Endothelial cell of umbilical vein (primary cell): Measurements from ENCODE around the gene ZNF154. TPM values are rescaled to one million over a fixed set of nuclear protein-coding genes. Genes with fewer than 3 reads are reported as not detected.
A peak's percentile ranks its signal among the peaks of the same experiment; 100 is the strongest.

ENCODE experiments used
- BruUV-seq: library from RNA; stranded (reverse); fragments of 400-500 nt; replicated peaks from 2 replicates; lab custom pipeline; 2021; lab: Mats Ljungman, UMichigan
- CTCF ChIA-PET: fragments of 300-600, 350-600 bp; sonication (Branson Sonifier 250); formaldehyde crosslinking; loops from one replicate; lab custom pipeline; 2021; ENCODE audit warnings: antibody characterized with exemption, inconsistent platforms; lab: Charles Lee
- POLR2A ChIA-PET: fragments of 300-600, 350-600 bp; sonication (Branson Sonifier 250); formaldehyde crosslinking; loops from one replicate; lab custom pipeline; 2021; ENCODE audit warnings: antibody characterized with exemption, inconsistent platforms; lab: Charles Lee
- DNase-seq: peaks from one replicate; pipeline ENCODE4 v3.0.0-alpha.2; 2011; ENCODE audit warnings: low read depth, low spot score
- FAIRE-seq: peaks from 2 replicates; lab custom pipeline; 2011; peaks lifted over from hg19 to GRCh38; lab: Jason Lieb, UNC
- H2AFZ ChIP-seq: 2 replicates; pipeline ENCODE4 v1.6.0; 2012; ENCODE audit warnings: low read depth, low read length, control low read depth, inconsistent platforms
- H3K27ac ChIP-seq: 2 replicates; pipeline ENCODE4 v1.5.1; 2011; ENCODE audit warnings: low read depth, mild to moderate bottlenecking, control low read depth, low read length, moderate library complexity; ENCODE audit not compliant: insufficient read depth
- H3K27me3 ChIP-seq, 2 experiments: 2 replicates each; pipeline versions ENCODE4 v1.6.0 to v1.6.1; 2011; ENCODE audit warnings: low read length in 2 of 2, mixed read lengths in 1 of 2; ENCODE audit not compliant: control insufficient read depth in 2 of 2, insufficient read depth in 2 of 2
- H3K36me3 ChIP-seq, 2 experiments: 2 replicates in 1 of 2; 3 replicates in 1 of 2; pipeline ENCODE4 v1.5.1; 2011; ENCODE audit warnings: low read length in 2 of 2, mild to moderate bottlenecking in 1 of 2, moderate library complexity in 1 of 2; ENCODE audit not compliant: control insufficient read depth in 2 of 2, insufficient read depth in 2 of 2; ENCODE audit errors: extremely low read depth in 1 of 2
- H3K4me1 ChIP-seq: 3 replicates; pipeline ENCODE4 v1.5.1; 2011; ENCODE audit warnings: mild to moderate bottlenecking, low read length; ENCODE audit not compliant: control insufficient read depth, insufficient read depth; ENCODE audit errors: extremely low read depth
- H3K4me2 ChIP-seq: 2 replicates; pipeline ENCODE4 v1.6.1; 2011; ENCODE audit warnings: low read length, control low read depth, mixed read lengths; ENCODE audit not compliant: insufficient read depth
- H3K4me3 ChIP-seq, 3 experiments: fragments of 200-600 bp in 1 of 3; sonication (generic), shearing (Covaris generic) in 1 of 3; replicated peaks in 1 of 3; 2 replicates each; pipeline ENCODE4 v1.5.1; 2011 to 2016; ENCODE audit warnings: control low read depth in 3 of 3, low read length in 3 of 3, mild to moderate bottlenecking in 2 of 3, inconsistent platforms in 1 of 3, low read depth in 1 of 3, moderate library complexity in 1 of 3; ENCODE audit not compliant: insufficient read depth in 1 of 3
- H3K79me2 ChIP-seq: 2 replicates; pipeline ENCODE4 v1.6.0; 2012; ENCODE audit warnings: low read length, inconsistent platforms; ENCODE audit not compliant: control insufficient read depth, insufficient read depth
- H3K9ac ChIP-seq: replicated peaks from 2 replicates; pipeline ENCODE3; 2011; ENCODE audit warnings: low read length, control low read depth; ENCODE audit not compliant: insufficient read depth; ENCODE audit errors: extremely low read depth
- H3K9me1 ChIP-seq: replicated peaks from 3 replicates; pipeline ENCODE4 v1.6.0; 2011; ENCODE audit warnings: mild to moderate bottlenecking, low read length; ENCODE audit not compliant: control insufficient read depth, insufficient read depth; ENCODE audit errors: extremely low read depth
- H3K9me3 ChIP-seq: replicated peaks from 2 replicates; pipeline ENCODE4 v1.5.1; 2012; ENCODE audit warnings: low read length, inconsistent platforms; ENCODE audit not compliant: control insufficient read depth, insufficient read depth
- H4K20me1 ChIP-seq: replicated peaks from 2 replicates; pipeline ENCODE3; 2011; ENCODE audit warnings: mild to moderate bottlenecking, low read length; ENCODE audit not compliant: control insufficient read depth, insufficient read depth; ENCODE audit errors: extremely low read depth
- CTCF ChIP-seq, 2 donors: IDR thresholded peaks; 1 replicate in 1 of 2; 2 replicates in 1 of 2; pipeline ENCODE4 v1.5.1; 2011; ENCODE audit warnings: low read length in 2 of 2, mild to moderate bottlenecking in 2 of 2, moderate library complexity in 2 of 2, control low read depth in 1 of 2, inconsistent platforms in 1 of 2, low read depth in 1 of 2; ENCODE audit not compliant: insufficient read depth in 1 of 2; ENCODE audit errors: extremely low read depth in 1 of 2
- EZH2 ChIP-seq: IDR thresholded peaks from 2 replicates; pipeline ENCODE4 v1.6.1; 2012; ENCODE audit warnings: borderline replicate concordance, low read depth, mild to moderate bottlenecking, moderate library complexity, low read length, inconsistent platforms; ENCODE audit not compliant: severe bottlenecking
- FOS ChIP-seq: IDR thresholded peaks from 2 replicates; pipeline ENCODE4 v1.6.1; 2011; ENCODE audit warnings: mild to moderate bottlenecking, low read length, moderate library complexity, borderline replicate concordance; ENCODE audit not compliant: insufficient read depth
- GATA2 ChIP-seq: IDR thresholded peaks from 2 replicates; pipeline ENCODE4 v1.7.0; 2011; ENCODE audit warnings: low read depth, mild to moderate bottlenecking, moderate library complexity, mixed read lengths, low read length; ENCODE audit not compliant: insufficient read length, insufficient read depth
- JUN ChIP-seq: IDR thresholded peaks from 2 replicates; pipeline ENCODE4 v1.6.1; 2011; ENCODE audit warnings: borderline replicate concordance, low read depth; ENCODE audit not compliant: insufficient read length, insufficient read depth
- MAX ChIP-seq: IDR thresholded peaks from 2 replicates; pipeline ENCODE4 v1.6.1; 2011; ENCODE audit not compliant: insufficient read depth, insufficient read length
- MYC ChIP-seq: IDR thresholded peaks from one replicate; pipeline ENCODE4 v1.6.1; 2011; ENCODE audit warnings: mild to moderate bottlenecking, low read depth, low read length
- POLR2A ChIP-seq: IDR thresholded peaks from 2 replicates; pipeline ENCODE4 v1.6.1; 2012; ENCODE audit warnings: low read depth, mild to moderate bottlenecking, control low read depth, low read length
- POLR2AphosphoS5 ChIP-seq: IDR thresholded peaks from 2 replicates; pipeline ENCODE4 v1.6.1; 2012; ENCODE audit warnings: low read depth, mild to moderate bottlenecking, control low read depth, low read length, moderate library complexity; ENCODE audit not compliant: insufficient read depth
- dilution Hi-C: fragments of 300-500 bp; cut with MboI; formaldehyde crosslinking; loops from one replicate; pipeline ENCODE4 v1.15.0; 2019; ENCODE audit warnings: low sequenced_read_pairs; ENCODE audit not compliant: extremely low pct_ligation_motif_present
- intact Hi-C: fragments of 100-400 bp; cut with micrococcal nuclease; formaldehyde crosslinking; loops from one replicate; pipeline ENCODE4 v1.10.0; 2022
- polyA plus RNA-seq, 4 experiments: library from polyadenylated mRNA; depleted of rRNA in 3 of 4; stranded (reverse) in 3 of 4; unstranded in 1 of 4; fragments of >200 nt; gene quantifications; 2 replicates each; pipeline versions ENCODE4 v1.2.1 to v1.2.3, GENCODE V29; 2011 to 2012; ENCODE audit warnings: missing spikeins in 1 of 4
- total RNA-seq: library from RNA; stranded (reverse); gene quantifications from 2 replicates; pipeline ENCODE4 v1.2.3, GENCODE V29; 2021

ZNF154 gene
- total and polyA plus RNA-seq, 2 donors (not counting 3 experiments of a cell fraction or from before 2014, with no cell fraction given), result 1.3 to 2.0 TPM

- BruUV-seq, result TSS peak; percentile 65
- H3K79me2 ChIP-seq, result peaks cover 28% of the 10 kb centered on the region
- intact Hi-C loops, result loop anchor here (2.0 kb wide), 1 partner anchor 49 kb away; the partner anchor contains the start of gene ZNF211
- peaks cover 15% of the 10 kb centered on the region for H3K9me3 ChIP-seq
- DNase-seq (no peak), FAIRE-seq (no peak)
- ChIA-PET POLR2A (interaction anchor here (0.6 to 1.0 kb wide), 2 partner anchors 80 to 321 kb away, joined by 5 to 6 read pairs; partner anchors contain the start of gene ZNF606), CTCF (interaction anchor here (0.7 to 1.6 kb wide), 6 partner anchors 9 to 331 kb away, joined by 3 to 16 read pairs (median 4); partner anchors contain the start of genes ZNF211, ZNF304 and ZNF749)
- H4K20me1 ChIP-seq, result no peaks in the 10 kb centered on the region
- H3K9me1 ChIP-seq, result no peaks in the 10 kb centered on the region
- no peak for TF ChIP-seq CTCF (IDR thresholded peaks at IDR 0.05; ENCODE audit: extremely low read depth in 1 of 2, insufficient read depth in 1 of 2, low read depth in 1 of 2, low read length in 2 of 2)
- TF ChIP-seq POLR2A, result no peak
- no peak for TF ChIP-seq POLR2AphosphoS5
- no peak for TF ChIP-seq JUN
- no peak for TF ChIP-seq MAX
- no peak for TF ChIP-seq MYC
- no peak for TF ChIP-seq FOS
- TF ChIP-seq GATA2, result no peak
- no peak for TF ChIP-seq EZH2
- peaks cover 8% of the 10 kb centered on the region for H3K4me1 ChIP-seq
- peak overlapping the region; percentile 57 for H3K9ac ChIP-seq
- peak overlapping the region; percentile 90 for H2AFZ ChIP-seq
- H3K4me2 ChIP-seq, result peak overlapping the region; percentile 91
- dilution Hi-C loops, result no loop called here
- H3K4me3 ChIP-seq, result peak overlapping the region; percentile 57 to 87 (median 77)
- H3K36me3 ChIP-seq, result peaks cover 9 to 18% of the 10 kb centered on the region in 2 experiments
- peak overlapping the region; percentile 7 for H3K27ac ChIP-seq
- no peaks in the 10 kb centered on the region for H3K27me3 ChIP-seq
These were observed 26.7 kb downstream of the ZNF154 start for GRCh38 chr19:57682226-57682766.
